MM.1S (cell line): ENCODE data around the gene VAV2.

ENCODE experiments used
- CTCF ChIP-seq: fragments of 300-600 bp; sonication (generic); IDR thresholded peaks from 2 replicates; pipeline ENCODE4 v1.5.1; 2016; ENCODE audit warnings: antibody characterized with exemption, low read length, mixed read lengths
- EZH2 ChIP-seq: fragments of 300-600 bp; sonication (generic); optimal IDR thresholded peaks from 2 replicates; pipeline ENCODE3; 2017; ENCODE audit warnings: low read depth, mild to moderate bottlenecking, antibody characterized with exemption, low read length, mixed read lengths

- TF ChIP-seq CTCF: no peak
- TF ChIP-seq EZH2: no peak
Observed at GRCh38 chr9:134003237-134003636, 11.1 kb upstream of the VAV2 start.
